Kidney tubule cell (primary cell): ENCODE results near the gene KCNQ1.
A peak's percentile ranks its signal among the peaks of the same experiment; 100 is the strongest.

Experiments used
- DNase-seq: peaks from one replicate; pipeline ENCODE4 v3.0.0-alpha.2; 2018; ENCODE audit warnings: low spot score

KCNQ1 gene

GRCh38 chr11:2444821-2445745 is at the start of gene KCNQ1:
TSS of gene KCNQ1 (plus strand) at chr11:2445008. CDS start at chr11:2445099, 91 bp downstream.
- peak; percentile 61 for DNase-seq

- no peak for DNase-seq
Observed at GRCh38 chr11:2395211-2395730, 49.5 kb upstream of the KCNQ1 start.

- DNase-seq: no peak
Observed at GRCh38 chr11:2395856-2396255, 49.0 kb upstream of the KCNQ1 start.

GRCh38 chr11:2396471-2396870 is 48.3 kb upstream of the KCNQ1 start:
- no peak for DNase-seq

- DNase-seq: no peak
Observed at GRCh38 chr11:2397005-2397404, 47.8 kb upstream of the KCNQ1 start.

- DNase-seq: no peak
Observed at GRCh38 chr11:2398664-2399355, 46.0 kb upstream of the KCNQ1 start.

GRCh38 chr11:2399488-2400068 is 45.2 kb upstream of the KCNQ1 start:
- DNase-seq: no peak

GRCh38 chr11:2400069-2400761 is 44.6 kb upstream of the KCNQ1 start, which contains the start of gene TSSC4:
TSS of gene TSSC4 (plus strand) at chr11:2400750. CDS start at chr11:2402634, 1,884 bp downstream.
- peak; percentile 100 for DNase-seq

- DNase-seq: no peak
Observed at GRCh38 chr11:2400762-2401435, 43.9 kb upstream of the KCNQ1 start.

GRCh38 chr11:2401436-2401984 is 43.3 kb upstream of the KCNQ1 start:
- DNase-seq: no peak

- DNase-seq: no peak
Observed at GRCh38 chr11:2402106-2402505, 42.7 kb upstream of the KCNQ1 start.

- DNase-seq: no peak
Observed at GRCh38 chr11:2402890-2403645, 41.7 kb upstream of the KCNQ1 start.

GRCh38 chr11:2404735-2405196 is 40.0 kb upstream of the KCNQ1 start:
- no peak for DNase-seq

GRCh38 chr11:2406451-2406850 is 38.4 kb upstream of the KCNQ1 start:
- no peak for DNase-seq

- DNase-seq: no peak
Observed at GRCh38 chr11:2406878-2407410, 37.9 kb upstream of the KCNQ1 start.

- no peak for DNase-seq
Observed at GRCh38 chr11:2408671-2409070, 36.1 kb upstream of the KCNQ1 start.

- no peak for DNase-seq
Observed at GRCh38 chr11:2409126-2409525, 35.7 kb upstream of the KCNQ1 start.

GRCh38 chr11:2409611-2410468 is 35.0 kb upstream of the KCNQ1 start:
- DNase-seq: no peak

- no peak for DNase-seq
Observed at GRCh38 chr11:2410616-2411015, 34.2 kb upstream of the KCNQ1 start.
